SIG-M5 treated with dmso at 0.1 percent for 504 hours (cell line): Measurements from ENCODE around the gene EYA2.
"Not testable (repeated sequence)": the region's sequence is repeated elsewhere in the genome, so short reads cannot be mapped to it uniquely, and the experiment has no call there.

Experiments used
- DNase-seq: peaks from one replicate; lab custom pipeline; 2025; ENCODE audit not compliant: unreplicated experiment; lab: John Stamatoyannopoulos, UW

The EYA2 gene

GRCh38 chr20:46951840-46952497, 57.3 kb downstream of the EYA2 start:
- no peak for DNase-seq

GRCh38 chr20:46953596-46953995, 59.0 kb downstream of the EYA2 start:
- DNase-seq, result no peak

- no peak for DNase-seq
These were observed 59.9 kb downstream of the EYA2 start for GRCh38 chr20:46954490-46955038.

DNA sequence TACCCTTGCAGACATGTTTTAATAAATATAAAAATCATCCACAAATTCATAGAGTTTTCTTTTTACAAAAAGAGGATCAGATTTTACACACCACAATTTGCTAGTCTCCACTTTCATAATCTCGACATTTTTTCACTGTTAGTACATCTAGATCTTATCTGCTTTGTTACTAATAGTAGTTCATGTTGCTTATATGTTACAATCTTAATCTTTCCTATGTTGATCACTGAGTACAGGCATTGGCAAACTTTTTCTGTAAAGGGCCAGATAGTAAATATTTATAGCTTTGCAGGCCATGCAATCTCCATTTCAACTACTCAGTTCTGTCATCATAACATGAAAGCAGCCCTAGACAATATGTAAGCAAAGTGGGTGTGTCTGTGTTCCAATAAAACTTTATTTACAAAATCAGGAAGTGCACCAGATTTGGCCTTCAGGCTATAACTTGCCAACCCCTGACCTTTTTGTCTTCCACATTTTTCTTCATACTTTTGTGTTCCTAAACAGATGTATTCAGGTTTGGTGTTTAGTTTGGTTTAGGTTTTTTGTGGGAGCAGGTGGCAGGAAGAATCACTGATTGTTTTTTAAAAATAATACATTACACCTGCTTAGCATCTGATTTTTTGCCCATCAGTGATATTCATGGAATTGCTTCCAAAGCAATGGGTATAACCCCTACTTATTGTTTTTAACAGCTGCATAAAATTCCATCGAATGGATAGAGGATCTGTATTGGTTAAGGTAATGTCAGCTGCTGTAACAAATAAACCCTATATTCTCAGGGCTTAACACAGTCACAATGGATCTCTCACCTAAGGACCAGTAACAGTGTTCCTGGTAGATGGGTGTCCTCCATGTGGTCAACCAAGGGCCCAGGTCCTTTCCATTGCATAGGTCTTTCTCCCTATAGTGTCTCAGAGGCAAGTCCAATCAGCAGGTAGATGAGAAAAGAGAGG, 61.2 kb downstream of the EYA2 start:
- DNase-seq, result no peak

DNA sequence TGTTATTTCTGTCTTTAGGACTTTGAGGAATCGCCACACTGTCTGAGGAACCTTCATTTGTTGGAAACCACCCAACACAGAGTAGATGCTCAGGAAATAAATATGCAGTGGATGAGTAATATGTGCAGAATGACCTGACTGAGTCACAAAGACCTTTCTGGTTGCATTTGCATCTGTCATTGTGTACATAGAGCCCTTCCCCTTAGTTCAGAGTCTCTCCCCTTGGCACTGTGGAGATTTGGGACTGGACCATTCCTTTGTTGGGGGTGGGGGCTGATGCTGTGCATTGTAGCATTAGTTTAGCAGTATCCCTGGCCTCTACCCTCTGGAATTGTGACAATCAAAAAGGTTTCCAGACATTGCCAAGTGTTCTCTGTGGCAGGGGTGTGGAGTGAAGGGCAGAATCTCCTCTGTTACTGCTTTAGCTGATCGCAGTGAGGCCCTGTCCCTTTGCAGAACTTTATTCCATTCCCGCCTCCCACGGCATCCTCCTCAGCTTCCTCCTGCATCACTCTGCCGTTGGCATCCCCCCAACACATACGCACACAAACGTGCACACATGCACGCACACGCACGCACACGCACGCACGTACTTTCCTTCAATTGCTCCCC, 64.5 kb downstream of the EYA2 start:
- DNase-seq, result peak; percentile 19

DNA sequence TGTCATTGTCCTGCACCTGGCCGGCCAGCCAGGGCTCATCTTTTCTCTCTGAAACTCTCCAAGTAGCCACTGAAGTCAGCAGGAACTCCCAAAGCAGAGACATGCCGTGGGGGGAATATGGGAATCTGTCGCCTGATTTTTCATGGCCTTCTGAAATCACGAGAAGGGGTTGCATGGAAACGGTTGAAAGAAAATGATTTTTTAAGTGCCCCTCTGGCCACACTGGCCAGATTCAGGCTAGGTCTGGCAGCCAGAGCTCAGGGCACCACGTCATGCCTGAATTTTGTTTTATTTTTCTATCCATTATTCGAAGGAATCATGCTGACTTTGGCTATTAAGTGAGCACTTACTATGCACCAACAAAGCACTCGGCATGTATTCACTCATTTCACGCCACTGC, 65.2 kb downstream of the EYA2 start:
- DNase-seq, result no peak

DNA sequence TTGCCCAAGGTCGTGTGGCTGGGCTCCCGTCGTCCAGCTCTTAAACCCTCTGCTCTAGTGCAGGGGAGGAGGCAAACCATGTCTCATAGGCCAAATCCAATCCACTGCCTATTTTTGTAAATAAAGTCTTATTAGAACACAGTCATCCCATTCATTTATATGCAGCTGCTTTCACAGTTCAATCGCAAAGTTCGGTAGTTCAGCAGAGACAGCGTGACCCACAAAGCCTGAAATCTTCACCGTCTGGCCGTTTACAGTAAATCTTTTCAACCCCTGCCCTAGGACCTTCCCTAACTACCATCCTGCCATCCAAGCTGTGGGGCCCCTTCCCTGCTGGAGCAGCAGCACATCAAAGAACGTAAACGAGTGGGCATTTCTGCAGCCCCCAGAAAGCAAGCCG, 65.9 kb downstream of the EYA2 start:
- no peak for DNase-seq

- not testable (repeated sequence) for DNase-seq
These were observed 67.3 kb downstream of the EYA2 start for GRCh38 chr20:46961968-46962367.

- DNase-seq, result no peak
These were observed 68.0 kb downstream of the EYA2 start for GRCh38 chr20:46962452-46963195.

GRCh38 chr20:46963196-46963529, 68.5 kb downstream of the EYA2 start:
- DNase-seq, result no peak

DNA sequence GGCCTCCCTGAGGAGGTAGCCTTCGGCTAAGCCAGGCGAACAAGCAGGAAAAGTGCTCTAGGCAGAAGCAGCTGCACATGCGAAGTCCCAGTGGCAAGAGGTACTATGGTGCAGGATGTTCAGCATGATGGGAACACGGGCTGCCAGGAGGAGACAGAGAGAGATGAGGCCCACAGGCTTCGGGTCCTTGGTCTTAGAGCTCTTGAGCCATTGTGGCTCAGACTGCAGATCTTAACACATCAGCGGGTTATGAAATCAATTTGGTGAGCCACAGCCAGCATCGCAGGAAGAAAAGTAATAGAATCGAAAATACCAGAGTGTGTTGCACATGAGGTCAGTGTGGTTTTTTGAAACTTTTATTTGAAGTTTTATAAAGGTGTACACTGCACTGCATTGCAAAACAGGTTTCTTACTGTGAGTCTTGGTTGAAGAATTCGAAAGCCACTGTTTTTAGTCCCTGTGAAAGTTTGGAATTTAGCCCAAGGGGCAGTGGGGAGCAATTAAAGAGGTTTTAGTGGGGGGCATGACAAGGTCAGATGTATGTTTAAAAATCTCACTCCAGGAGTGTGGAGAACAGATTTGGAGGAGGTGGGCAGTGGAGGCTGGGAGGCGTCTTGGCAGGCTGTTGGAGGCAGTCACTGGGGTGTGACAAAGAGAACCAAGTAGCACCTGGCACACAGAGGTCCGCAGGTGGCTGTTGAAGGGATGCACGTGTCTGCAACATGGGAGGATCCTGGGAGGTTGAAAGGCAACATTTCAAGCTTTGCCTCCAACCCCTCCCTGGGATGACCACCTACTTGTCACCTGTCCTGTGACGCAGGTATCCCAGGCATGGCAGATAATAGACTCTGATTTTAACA, 69.3 kb downstream of the EYA2 start:
- DNase-seq, result peak; percentile 54

DNA sequence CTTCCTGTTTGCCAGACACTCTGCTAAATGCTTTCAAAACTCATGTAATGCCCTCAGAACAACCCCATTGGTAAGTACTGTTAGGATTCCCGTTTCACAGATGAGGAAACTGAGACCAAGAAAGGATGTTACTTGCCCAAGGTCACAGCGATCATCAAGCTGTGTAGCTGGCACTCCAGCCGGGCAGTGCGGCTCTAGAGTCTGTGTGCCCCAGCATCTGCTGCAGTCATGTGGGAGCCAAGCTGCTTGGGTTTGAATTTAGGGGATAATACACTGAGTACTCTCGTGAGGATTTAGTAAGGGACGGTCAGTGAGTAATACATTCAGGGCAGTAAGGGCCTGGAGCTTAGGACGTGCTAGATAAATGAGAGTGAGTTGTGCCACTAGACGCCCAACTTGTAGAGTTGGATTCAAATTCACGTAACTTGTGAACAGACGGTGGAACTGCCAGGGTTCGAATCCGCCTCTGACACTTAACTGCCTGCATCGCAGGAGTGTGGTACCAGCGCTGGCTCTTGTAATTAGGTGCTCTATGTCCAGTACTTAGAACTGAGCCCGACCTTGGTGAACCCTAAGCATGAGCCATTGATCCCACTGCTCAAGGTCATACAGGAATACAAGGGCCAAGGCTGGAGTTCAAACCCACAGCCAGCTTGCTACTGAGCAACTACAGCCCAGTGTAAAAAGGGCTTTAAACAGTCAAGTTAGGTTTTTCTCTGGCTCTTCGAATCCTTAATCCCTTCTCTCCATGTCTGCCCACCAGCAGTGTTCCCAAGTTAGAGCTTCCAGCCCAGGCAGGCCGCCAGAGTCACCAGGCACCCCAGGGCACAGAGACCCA, 70.2 kb downstream of the EYA2 start:
- DNase-seq, result no peak

GRCh38 chr20:46965477-46965876, 70.8 kb downstream of the EYA2 start:
- peak; percentile 33 for DNase-seq

- DNase-seq, result no peak
These were observed 73.0 kb downstream of the EYA2 start for GRCh38 chr20:46967646-46968045.

DNA sequence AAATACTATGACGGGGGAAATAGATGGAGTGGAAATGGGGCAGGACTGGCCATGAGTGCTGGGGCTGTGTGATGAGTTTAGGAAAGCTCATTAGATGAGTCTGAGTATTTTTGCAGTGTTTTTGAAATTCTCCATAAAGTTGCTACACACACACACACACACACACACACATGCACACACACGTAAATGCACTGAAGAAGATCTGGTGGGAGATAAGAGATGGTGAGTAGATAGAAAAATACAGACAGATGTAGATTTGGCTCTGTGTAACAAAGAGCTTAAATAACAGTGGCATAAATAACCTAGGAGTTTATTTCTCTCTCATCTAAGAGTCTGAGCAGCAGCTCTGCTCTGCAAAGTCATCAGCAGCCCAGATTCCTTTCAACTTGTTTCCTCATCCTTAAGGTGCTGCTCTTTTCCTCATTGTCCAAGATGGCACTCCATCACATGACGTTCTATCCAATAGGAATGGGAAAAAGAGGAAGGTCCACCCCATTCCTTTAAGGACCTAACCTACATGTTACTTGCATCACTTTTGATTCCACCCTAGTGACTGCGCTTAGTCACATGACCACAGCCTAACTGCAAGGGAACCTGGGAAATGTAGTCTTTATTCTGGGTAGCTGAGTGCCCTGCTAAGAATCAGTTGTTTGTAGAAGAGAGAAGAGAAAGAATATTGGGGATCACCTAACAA, 76.4 kb downstream of the EYA2 start:
- peak; percentile 82 for DNase-seq

DNA sequence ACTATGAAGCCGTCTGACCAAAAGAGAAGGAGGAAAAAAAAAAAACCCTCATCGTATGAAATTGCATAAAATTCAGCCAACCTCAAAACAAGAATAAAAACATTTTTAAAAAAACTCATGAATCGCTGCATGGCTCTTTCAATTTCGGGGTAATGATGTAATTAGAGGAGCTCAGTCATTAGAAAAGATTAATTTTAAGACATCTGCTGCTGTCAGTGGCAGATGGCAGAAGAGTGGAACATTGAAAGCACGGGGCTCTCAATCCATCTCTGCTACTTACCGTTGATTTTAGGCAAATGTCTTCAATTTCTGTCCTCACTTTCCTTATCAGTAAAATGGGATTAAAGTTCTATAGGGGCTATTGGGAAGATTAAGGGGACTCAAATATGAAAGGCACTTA, 79.1 kb downstream of the EYA2 start:
- DNase-seq, result no peak

GRCh38 chr20:46974669-46975434, 80.2 kb downstream of the EYA2 start:
- no peak for DNase-seq

DNA sequence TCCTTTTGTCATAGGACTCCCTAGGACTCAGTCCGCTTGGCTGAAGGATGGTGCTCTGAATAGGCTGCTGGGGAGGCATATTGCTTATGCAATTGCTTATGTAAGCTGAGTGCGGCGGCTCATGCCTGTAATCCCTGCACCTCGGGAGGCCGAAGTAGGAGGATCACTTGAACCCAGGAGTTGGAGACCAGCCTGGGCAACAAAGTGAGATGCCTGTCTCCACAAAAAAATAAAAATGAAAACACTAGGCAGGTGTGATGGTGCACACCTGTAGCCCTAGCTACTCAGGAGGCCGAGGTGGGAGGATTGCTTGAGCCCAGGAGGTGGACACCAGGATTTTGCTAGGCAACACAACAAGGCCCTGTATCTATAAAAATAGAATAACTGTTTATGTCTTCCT, 81.3 kb downstream of the EYA2 start:
- no peak for DNase-seq
